Transverse colon (tissue), 3 donors: Measurements from ENCODE around the gene LARGE1.

Experiments used
- EP300 ChIP-seq: sonication (generic); formaldehyde crosslinking; IDR thresholded peaks from one replicate; pipeline ENCODE4 v1.6.1; 2017; ENCODE audit warnings: antibody characterized with exemption, low read depth
- POLR2A ChIP-seq: fragments of 450-650 bp; IDR thresholded peaks from one replicate; pipeline ENCODE4 v1.6.1; 2016; ENCODE audit warnings: antibody characterized with exemption, mild to moderate bottlenecking, moderate library complexity
- TF ChIP-seq, protein P1 (sequence below), 5 experiments: fragments of 200-600 bp in 3 of 5; fragments of 450-650 bp in 2 of 5; sonication (generic) in 3 of 5; IDR thresholded peaks; 1 replicate in 2 of 5; 2 replicates in 3 of 5; pipeline ENCODE4 v1.5.1; 2016 to 2017; ENCODE audit warnings: antibody characterized with exemption in 5 of 5, inconsistent platforms in 3 of 5, mild to moderate bottlenecking in 2 of 5, moderate library complexity in 1 of 5

DNA sequence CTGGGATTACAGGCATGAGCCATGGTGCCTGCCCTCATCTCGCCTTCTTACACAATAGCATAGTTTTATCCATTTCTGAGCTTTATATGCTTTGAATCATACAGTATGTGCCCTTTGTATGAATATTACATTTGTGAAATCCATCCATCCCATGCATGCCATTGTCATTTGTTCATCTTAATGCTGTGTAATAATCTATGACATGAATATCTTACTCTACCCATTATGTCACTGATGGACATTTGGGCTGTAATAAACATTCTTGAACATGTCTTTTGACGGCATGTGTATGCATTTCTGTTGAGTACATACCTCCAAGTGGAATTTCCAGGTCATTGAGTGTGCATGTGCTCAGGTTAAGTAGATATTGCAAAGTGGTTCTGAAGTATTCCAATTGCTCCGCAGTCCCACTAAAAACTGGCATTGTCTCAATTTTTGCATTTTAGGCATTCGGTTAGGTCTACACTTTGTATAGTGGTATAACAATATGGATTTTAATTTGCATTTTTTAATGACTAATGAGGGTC lies 522.8 kb downstream of the LARGE1 start:
- TF ChIP-seq, protein P1, sequence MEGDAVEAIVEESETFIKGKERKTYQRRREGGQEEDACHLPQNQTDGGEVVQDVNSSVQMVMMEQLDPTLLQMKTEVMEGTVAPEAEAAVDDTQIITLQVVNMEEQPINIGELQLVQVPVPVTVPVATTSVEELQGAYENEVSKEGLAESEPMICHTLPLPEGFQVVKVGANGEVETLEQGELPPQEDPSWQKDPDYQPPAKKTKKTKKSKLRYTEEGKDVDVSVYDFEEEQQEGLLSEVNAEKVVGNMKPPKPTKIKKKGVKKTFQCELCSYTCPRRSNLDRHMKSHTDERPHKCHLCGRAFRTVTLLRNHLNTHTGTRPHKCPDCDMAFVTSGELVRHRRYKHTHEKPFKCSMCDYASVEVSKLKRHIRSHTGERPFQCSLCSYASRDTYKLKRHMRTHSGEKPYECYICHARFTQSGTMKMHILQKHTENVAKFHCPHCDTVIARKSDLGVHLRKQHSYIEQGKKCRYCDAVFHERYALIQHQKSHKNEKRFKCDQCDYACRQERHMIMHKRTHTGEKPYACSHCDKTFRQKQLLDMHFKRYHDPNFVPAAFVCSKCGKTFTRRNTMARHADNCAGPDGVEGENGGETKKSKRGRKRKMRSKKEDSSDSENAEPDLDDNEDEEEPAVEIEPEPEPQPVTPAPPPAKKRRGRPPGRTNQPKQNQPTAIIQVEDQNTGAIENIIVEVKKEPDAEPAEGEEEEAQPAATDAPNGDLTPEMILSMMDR (IDR thresholded peaks at IDR 0.05) = no peak
- TF ChIP-seq EP300 (no peak), POLR2A (no peak)
